ENCODE results near the gene PRKAG2. TPM values are rescaled to one million over a fixed set of nuclear protein-coding genes. Genes with fewer than 3 reads are reported as not detected.

PRKAG2 gene
- polyA plus RNA-seq, 1 of the 3 experiments (the other 2 are of a cell fraction), result 51.6 TPM

- no peaks in the 10 kb centered on the region for H3K9me3 ChIP-seq
- WGBS (ENCODE audit: low lambda C conversion rate), result 55% methylated on average over 8 of the region's 8 CpGs
- no peak overlapping the region for H3K9ac ChIP-seq
- no peak overlapping the region for H3K27ac ChIP-seq (ENCODE audit: low read depth in 2 of 2, low read length in 1 of 2)
- peaks cover 0 to 20% of the 10 kb centered on the region in 2 experiments; a peak in 1 of 4 replicates for H3K4me1 ChIP-seq (ENCODE audit: control insufficient read depth in 1 of 2, insufficient read depth in 2 of 2, low read depth in 1 of 2, low read length in 1 of 2)
- ChIA-PET POLR2A (interaction anchor here (0.6 kb wide), 1 partner anchor 121 kb away, joined by 3 read pairs; no protein-coding TSS in a partner anchor), CTCF (interaction anchor here (1.5 kb wide), 1 partner anchor 40 kb away, joined by 4 read pairs; no protein-coding TSS in a partner anchor)
- no peak overlapping the region for H3K4me3 ChIP-seq (ENCODE audit: low read depth in 2 of 2, low read length in 1 of 2)
- DNase-seq, result no peak
- no peaks in the 10 kb centered on the region for H3K36me3 ChIP-seq (replicated peaks in 1 of 2; ENCODE audit: control insufficient read depth in 1 of 2, insufficient read depth in 2 of 2, low read length in 1 of 2)
- no peaks in the 10 kb centered on the region for H3K9me2 ChIP-seq
- no peaks in the 10 kb centered on the region for H3F3A ChIP-seq (replicated peaks; ENCODE audit: insufficient read depth)
- no peaks in the 10 kb centered on the region for H4K20me1 ChIP-seq (ENCODE audit: insufficient read depth)
- TF ChIP-seq, protein P1, sequence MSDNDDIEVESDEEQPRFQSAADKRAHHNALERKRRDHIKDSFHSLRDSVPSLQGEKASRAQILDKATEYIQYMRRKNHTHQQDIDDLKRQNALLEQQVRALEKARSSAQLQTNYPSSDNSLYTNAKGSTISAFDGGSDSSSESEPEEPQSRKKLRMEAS (IDR thresholded peaks at IDR 0.05; ENCODE audit: low read depth), result no peak
- TF ChIP-seq YY1 (IDR thresholded peaks at IDR 0.05; ENCODE audit: low read depth), result no peak
- no peak for TF ChIP-seq SMC3 (IDR thresholded peaks at IDR 0.05; ENCODE audit: low read depth, low read length)
- TF ChIP-seq, protein P2, sequence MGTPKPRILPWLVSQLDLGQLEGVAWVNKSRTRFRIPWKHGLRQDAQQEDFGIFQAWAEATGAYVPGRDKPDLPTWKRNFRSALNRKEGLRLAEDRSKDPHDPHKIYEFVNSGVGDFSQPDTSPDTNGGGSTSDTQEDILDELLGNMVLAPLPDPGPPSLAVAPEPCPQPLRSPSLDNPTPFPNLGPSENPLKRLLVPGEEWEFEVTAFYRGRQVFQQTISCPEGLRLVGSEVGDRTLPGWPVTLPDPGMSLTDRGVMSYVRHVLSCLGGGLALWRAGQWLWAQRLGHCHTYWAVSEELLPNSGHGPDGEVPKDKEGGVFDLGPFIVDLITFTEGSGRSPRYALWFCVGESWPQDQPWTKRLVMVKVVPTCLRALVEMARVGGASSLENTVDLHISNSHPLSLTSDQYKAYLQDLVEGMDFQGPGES (IDR thresholded peaks at IDR 0.05; ENCODE audit: low read depth, low read length), result no peak
- no peak for TF ChIP-seq TAF1 (IDR thresholded peaks at IDR 0.05; ENCODE audit: borderline replicate concordance, low read depth, low read length)
- no peak for TF ChIP-seq GABPA (IDR thresholded peaks at IDR 0.05; ENCODE audit: low read depth)
- TF ChIP-seq EZH2phosphoT487 (IDR thresholded peaks at IDR 0.05; ENCODE audit: borderline replicate concordance, low read depth), result no peak
- TF ChIP-seq, protein P3, sequence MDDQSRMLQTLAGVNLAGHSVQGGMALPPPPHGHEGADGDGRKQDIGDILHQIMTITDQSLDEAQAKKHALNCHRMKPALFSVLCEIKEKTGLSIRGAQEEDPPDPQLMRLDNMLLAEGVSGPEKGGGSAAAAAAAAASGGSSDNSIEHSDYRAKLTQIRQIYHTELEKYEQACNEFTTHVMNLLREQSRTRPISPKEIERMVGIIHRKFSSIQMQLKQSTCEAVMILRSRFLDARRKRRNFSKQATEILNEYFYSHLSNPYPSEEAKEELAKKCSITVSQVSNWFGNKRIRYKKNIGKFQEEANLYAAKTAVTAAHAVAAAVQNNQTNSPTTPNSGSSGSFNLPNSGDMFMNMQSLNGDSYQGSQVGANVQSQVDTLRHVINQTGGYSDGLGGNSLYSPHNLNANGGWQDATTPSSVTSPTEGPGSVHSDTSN (IDR thresholded peaks at IDR 0.05), result no peak
- TF ChIP-seq FOSL2 (IDR thresholded peaks at IDR 0.05; ENCODE audit: borderline replicate concordance, low read depth), result no peak
- TF ChIP-seq NRF1 (IDR thresholded peaks at IDR 0.05; ENCODE audit: low read depth, low read length), result no peak
- TF ChIP-seq, protein P4, sequence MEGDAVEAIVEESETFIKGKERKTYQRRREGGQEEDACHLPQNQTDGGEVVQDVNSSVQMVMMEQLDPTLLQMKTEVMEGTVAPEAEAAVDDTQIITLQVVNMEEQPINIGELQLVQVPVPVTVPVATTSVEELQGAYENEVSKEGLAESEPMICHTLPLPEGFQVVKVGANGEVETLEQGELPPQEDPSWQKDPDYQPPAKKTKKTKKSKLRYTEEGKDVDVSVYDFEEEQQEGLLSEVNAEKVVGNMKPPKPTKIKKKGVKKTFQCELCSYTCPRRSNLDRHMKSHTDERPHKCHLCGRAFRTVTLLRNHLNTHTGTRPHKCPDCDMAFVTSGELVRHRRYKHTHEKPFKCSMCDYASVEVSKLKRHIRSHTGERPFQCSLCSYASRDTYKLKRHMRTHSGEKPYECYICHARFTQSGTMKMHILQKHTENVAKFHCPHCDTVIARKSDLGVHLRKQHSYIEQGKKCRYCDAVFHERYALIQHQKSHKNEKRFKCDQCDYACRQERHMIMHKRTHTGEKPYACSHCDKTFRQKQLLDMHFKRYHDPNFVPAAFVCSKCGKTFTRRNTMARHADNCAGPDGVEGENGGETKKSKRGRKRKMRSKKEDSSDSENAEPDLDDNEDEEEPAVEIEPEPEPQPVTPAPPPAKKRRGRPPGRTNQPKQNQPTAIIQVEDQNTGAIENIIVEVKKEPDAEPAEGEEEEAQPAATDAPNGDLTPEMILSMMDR (IDR thresholded peaks at IDR 0.05), result no peak
- TF ChIP-seq RXRA (IDR thresholded peaks at IDR 0.05; ENCODE audit: borderline replicate concordance, low read depth), result no peak
- TF ChIP-seq FOXJ3 (CRISPR knock-in tag; IDR thresholded peaks at IDR 0.05), result no peak
- no peak for TF ChIP-seq POLR2AphosphoS5 (IDR thresholded peaks at IDR 0.05; ENCODE audit: low read depth, low read length)
- no peak overlapping the region for H3K4me2 ChIP-seq
- H2AFZ ChIP-seq (ENCODE audit: low read depth), result no peak overlapping the region
- H3K27me3 ChIP-seq (ENCODE audit: insufficient read depth), result peaks cover 58% of the 10 kb centered on the region
- no peaks in the 10 kb centered on the region for H3K79me2 ChIP-seq (ENCODE audit: insufficient read depth)
These were observed 53.1 kb downstream of the PRKAG2 start for GRCh38 chr7:151823566-151824372.
